GM18505 (cell line): ENCODE measurements around the gene ERGIC3.
"Not testable (repeated sequence)": the region's sequence is repeated elsewhere in the genome, so short reads cannot be mapped to it uniquely, and the experiment has no call there.

Experiments
- ATAC-seq: cut with Tn5 transposase; IDR thresholded peaks from one replicate; pipeline ENCODE4 v1.9.1; 2021; ENCODE audit not compliant: unreplicated experiment
- POLR2A ChIP-seq: IDR thresholded peaks from 4 replicates; pipeline ENCODE4 v1.6.1; 2011; ENCODE audit warnings: borderline replicate concordance; ENCODE audit not compliant: insufficient read depth, insufficient read length; ENCODE audit errors: extremely low read depth

Gene ERGIC3

DNA sequence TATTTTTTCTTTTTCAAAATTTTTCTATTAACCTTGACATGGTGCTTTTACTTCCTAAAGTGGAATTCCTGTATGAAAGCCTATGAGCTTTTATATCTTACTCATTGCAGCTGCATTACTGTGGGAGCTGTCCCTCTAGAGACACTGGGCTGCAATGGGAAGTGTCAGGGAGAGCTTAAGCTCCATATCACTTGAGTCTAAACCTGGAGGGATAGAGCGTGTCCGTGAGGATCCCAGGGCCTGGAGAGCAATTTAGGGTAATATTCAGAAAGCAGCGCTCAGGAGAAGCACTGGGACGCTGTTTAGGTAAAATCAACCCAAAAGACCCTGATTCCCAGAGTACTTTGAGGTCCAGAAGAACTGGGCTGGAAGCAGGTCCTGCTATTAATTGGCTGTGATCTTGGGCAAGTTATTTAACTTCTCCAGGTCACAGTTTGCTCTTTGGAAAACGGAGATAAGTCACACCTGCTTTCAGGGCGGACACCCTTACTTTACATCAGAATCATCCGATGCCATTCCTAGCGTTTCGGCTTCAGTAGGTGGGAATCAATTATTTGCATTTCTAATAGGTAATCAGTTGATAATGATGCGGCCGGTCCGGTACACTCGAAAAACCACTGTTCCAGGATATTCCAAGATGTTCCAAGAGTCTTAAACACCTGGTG is 628 bp upstream of the ERGIC3 start:
- TF ChIP-seq POLR2A: no peak
- ATAC-seq: no peak

DNA sequence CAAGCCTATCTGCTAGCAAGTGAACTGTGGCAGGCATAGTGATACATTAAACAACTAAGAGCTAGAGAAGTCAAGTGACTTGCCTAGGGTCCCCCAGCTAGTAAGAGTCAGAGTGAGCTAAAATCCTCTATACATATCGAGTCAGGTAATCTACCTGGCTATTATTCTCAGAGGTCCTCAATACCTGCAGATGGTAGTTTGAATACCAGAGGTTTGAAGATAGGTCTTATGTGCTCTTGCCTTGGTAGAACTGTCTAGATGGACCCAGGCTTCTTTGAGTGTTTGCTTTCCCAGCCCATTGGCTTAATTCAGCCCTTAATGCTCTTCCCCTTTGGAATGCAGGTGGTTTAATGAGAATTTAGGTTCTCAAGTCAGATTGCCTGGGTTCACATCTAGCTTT is 1.1 kb downstream of the ERGIC3 start:
- TF ChIP-seq POLR2A: no peak
- ATAC-seq: no peak

- no peak for ATAC-seq
- no peak for TF ChIP-seq POLR2A
These were observed 2.6 kb downstream of the ERGIC3 start for GRCh38 chr20:35544436-35544835.

DNA sequence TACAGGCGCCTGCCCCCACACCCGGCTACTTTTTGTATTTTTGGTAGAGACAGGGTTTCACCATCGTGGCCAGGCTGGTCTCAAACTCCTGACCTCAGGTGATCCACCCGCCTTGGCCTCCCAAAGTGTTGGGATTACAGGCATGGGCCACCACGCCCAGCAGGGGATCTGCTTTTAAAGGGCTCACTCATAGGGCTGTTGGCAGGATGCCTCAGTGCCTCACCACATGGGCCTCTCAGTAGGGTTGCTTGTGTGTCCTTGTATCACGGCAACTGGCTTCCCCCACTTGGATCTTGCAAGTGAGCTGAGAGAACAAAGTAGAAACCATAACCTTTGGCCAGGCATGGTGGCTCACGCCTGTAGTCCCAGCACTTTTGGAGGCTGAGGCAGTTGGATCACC is 3.1 kb downstream of the ERGIC3 start:
- ATAC-seq: not testable (repeated sequence)

DNA sequence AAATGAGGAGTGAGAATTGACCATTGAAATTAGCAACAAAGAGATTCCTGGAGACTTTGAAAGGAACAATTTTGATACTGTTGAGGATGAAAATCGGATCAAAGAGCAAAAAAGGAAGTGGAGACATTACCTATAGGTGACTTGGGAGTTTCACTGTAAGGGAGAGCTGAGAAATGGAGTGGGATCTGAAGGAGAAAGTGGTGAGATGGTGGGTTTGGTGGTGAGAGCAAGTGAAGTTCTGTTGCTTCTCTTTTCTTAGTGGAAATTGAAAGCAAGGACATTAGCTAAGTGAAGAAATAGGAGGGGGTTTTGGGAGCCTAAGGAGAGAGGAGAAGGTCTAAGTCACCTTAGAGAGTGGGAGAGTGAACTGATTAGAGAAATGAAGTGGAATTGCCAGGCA is 4.2 kb downstream of the ERGIC3 start:
- no peak for ATAC-seq
- no peak for TF ChIP-seq POLR2A

- TF ChIP-seq POLR2A: no peak
- no peak for ATAC-seq
These were observed 5.5 kb downstream of the ERGIC3 start for GRCh38 chr20:35547329-35547728.

- ATAC-seq: no peak
- TF ChIP-seq POLR2A: no peak
These were observed 9.6 kb downstream of the ERGIC3 start for GRCh38 chr20:35551503-35551902.

GRCh38 chr20:35552914-35553313 is 11.0 kb downstream of the ERGIC3 start:
- no peak for ATAC-seq
- TF ChIP-seq POLR2A: no peak

- not testable (repeated sequence) for ATAC-seq
These were observed 13.6 kb downstream of the ERGIC3 start for GRCh38 chr20:35555461-35555860.

DNA sequence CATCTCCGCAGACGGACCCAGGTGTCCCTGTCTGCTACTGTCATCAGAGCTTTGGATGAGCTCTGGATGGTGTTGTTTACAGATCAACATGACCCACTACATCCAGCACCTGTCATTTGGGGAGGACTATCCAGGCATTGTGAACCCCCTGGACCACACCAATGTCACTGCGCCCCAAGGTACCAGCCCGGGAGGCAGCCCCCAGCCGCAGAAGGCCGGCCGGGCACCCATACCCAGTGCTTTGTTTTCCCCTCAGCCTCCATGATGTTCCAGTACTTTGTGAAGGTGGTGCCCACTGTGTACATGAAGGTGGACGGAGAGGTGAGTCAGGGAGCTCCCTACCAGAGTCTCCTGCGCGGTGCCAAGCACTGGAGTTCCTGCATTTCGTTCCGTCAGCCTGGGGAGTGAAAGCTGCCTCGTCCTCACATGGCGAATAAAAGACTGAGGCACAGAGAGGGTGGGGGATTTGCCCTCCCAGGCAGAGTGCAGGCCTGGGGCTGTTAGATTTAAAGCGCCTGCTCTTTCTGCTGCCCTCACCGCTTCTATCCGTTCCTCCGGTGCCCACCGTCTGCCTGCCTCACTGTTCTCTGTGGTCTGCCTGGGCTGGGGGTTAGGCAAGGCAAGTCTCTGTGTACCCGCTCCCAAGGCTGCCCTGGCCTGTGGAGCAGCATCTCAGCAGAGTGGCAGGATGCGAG is 14.2 kb downstream of the ERGIC3 start:
- no peak for ATAC-seq
- no peak for TF ChIP-seq POLR2A

- no peak for ATAC-seq
These were observed 15.0 kb downstream of the ERGIC3 start for GRCh38 chr20:35556871-35557270.

GRCh38 chr20:35558451-35558850 is 16.6 kb downstream of the ERGIC3 start:
- no peak for TF ChIP-seq POLR2A
- no peak for ATAC-seq

More at GRCh38 chr20:35556871-35557270, 15.0 kb downstream of the ERGIC3 start:
- no peak for TF ChIP-seq POLR2A

- ATAC-seq: no peak
- TF ChIP-seq POLR2A: no peak
These were observed 17.3 kb downstream of the ERGIC3 start for GRCh38 chr20:35559042-35559693.

- ATAC-seq: no peak
- TF ChIP-seq POLR2A: no peak
These were observed 18.2 kb downstream of the ERGIC3 start for GRCh38 chr20:35560105-35560511.
